NCI-H187 treated with DMSO at 0.1 percent for 48 hours (cell line): ENCODE data around the gene THAP7.

Experiments
- DNase-seq: peaks from one replicate; lab custom pipeline; 2025; lab: John Stamatoyannopoulos, UW

Gene THAP7

GRCh38 chr22:20993304-20994127 lies 8.4 kb downstream of the THAP7 start:
- no peak for DNase-seq

GRCh38 chr22:20992456-20993303 lies 9.2 kb downstream of the THAP7 start:
- DNase-seq = no peak

- DNase-seq = no peak
These were observed 9.9 kb downstream of the THAP7 start for GRCh38 chr22:20992056-20992442.

- DNase-seq = no peak
These were observed 10.5 kb downstream of the THAP7 start for GRCh38 chr22:20991252-20992055.

- DNase-seq = no peak
These were observed 11.4 kb downstream of the THAP7 start for GRCh38 chr22:20990184-20991180.

GRCh38 chr22:20989323-20990138 lies 12.4 kb downstream of the THAP7 start:
- DNase-seq = no peak

- DNase-seq = no peak
These were observed 13.2 kb downstream of the THAP7 start for GRCh38 chr22:20988573-20989322.

- no peak for DNase-seq
These were observed 14.5 kb downstream of the THAP7 start for GRCh38 chr22:20987375-20987774.

GRCh38 chr22:20986365-20986764 lies 15.6 kb downstream of the THAP7 start:
- DNase-seq = no peak

- no peak for DNase-seq
These were observed 16.2 kb downstream of the THAP7 start for GRCh38 chr22:20985720-20986119.

- no peak for DNase-seq
These were observed 18.7 kb downstream of the THAP7 start for GRCh38 chr22:20983081-20983771.

GRCh38 chr22:20982563-20982882 lies 19.4 kb downstream of the THAP7 start:
- DNase-seq = no peak

- no peak for DNase-seq
These were observed 19.9 kb downstream of the THAP7 start, which contains the start of gene LZTR1 for GRCh38 chr22:20981787-20982562. Gene LZTR1 (plus strand): TSS chr22:20982297. CDS start chr22:20982372, 75 bp downstream.

GRCh38 chr22:20980938-20981722 lies 20.8 kb downstream of the THAP7 start:
- no peak for DNase-seq

- DNase-seq = no peak
These were observed 21.4 kb downstream of the THAP7 start for GRCh38 chr22:20980523-20980922.

GRCh38 chr22:20979940-20980453 lies 21.9 kb downstream of the THAP7 start:
- no peak for DNase-seq

- no peak for DNase-seq
These were observed 22.6 kb downstream of the THAP7 start for GRCh38 chr22:20979243-20979809.
